Thyroid gland (tissue), 4 donors: Measurements from ENCODE around the gene OR2T1. TPM values are rescaled to one million over a fixed set of nuclear protein-coding genes. Genes with fewer than 3 reads are reported as not detected.

Source experiments
- DNase-seq, 2 donors: peaks; one replicate each; pipeline ENCODE4 v3.0.0-alpha.2; 2019
- H3K27ac ChIP-seq, 3 donors: fragments of 200-600 bp; sonication (generic); 1 replicate in 2 of 3; 2 replicates in 1 of 3; pipeline ENCODE4 v1.5.1; 2016 to 2019; ENCODE audit warnings: mild to moderate bottlenecking in 1 of 3, moderate library complexity in 1 of 3
- H3K27me3 ChIP-seq: fragments of 200-600 bp; sonication (generic); one replicate; pipeline ENCODE4 v1.5.1; 2019
- H3K36me3 ChIP-seq, 2 donors: fragments of 200-600 bp; sonication (generic); one replicate each; pipeline ENCODE4 v1.5.1; 2016 to 2019
- H3K4me1 ChIP-seq, 2 donors: fragments of 200-600 bp; sonication (generic); one replicate each; pipeline ENCODE4 v1.5.1; 2017 to 2019
- H3K4me3 ChIP-seq, 3 donors: fragments of 200-600 bp; sonication (generic); replicated peaks in 1 of 3; 1 replicate in 2 of 3; 2 replicates in 1 of 3; pipeline ENCODE4 v1.5.1; 2016; ENCODE audit warnings: mild to moderate bottlenecking in 1 of 3
- H3K9me3 ChIP-seq: fragments of 200-600 bp; sonication (generic); one replicate; pipeline ENCODE4 v1.5.1; 2017
- POLR2A ChIP-seq, 2 donors: fragments of 450-650 bp; IDR thresholded peaks; one replicate each; pipeline ENCODE4 v1.6.1; 2017; ENCODE audit warnings: antibody characterized with exemption in 2 of 2, mild to moderate bottlenecking in 2 of 2, moderate library complexity in 1 of 2
- WGBS, 2 donors: methylation state at CpG; one replicate each; pipeline ENCODE4 v1.1.5; 2017; 5-methylcytosine and 5-hydroxymethylcytosine counted together
- intact Hi-C: fragments of 100-400 bp; cut with DNase I; formaldehyde crosslinking; loops from one replicate; pipeline ENCODE4 v1.15.1; 2023
- total RNA-seq, 4 donors: library from RNA; depleted of rRNA; stranded (reverse); fragments of >200 nt; gene quantifications; one replicate each; pipeline ENCODE4 v1.2.3, GENCODE V29; 2016
- TF ChIP-seq, protein P1 (sequence below), 6 experiments: fragments of 200-600 bp in 3 of 6; fragments of 450-650 bp in 3 of 6; sonication (generic) in 3 of 6; IDR thresholded peaks; one replicate each; pipeline ENCODE4 v1.5.1; 2016 to 2019; ENCODE audit warnings: antibody characterized with exemption in 6 of 6, mild to moderate bottlenecking in 2 of 6, inconsistent platforms in 1 of 6, moderate library complexity in 1 of 6

Gene OR2T1
- total RNA-seq, 4 donors from 2014 or later, result not detected

- intact Hi-C loops, result no loop called here
- WGBS, 2 donors, result 43 to 51% methylated on average over 2 of the region's 2 CpGs
- Histone ChIP-seq H3K4me3 (no peak overlapping the region), H3K4me1 (no peaks in the 10 kb centered on the region), H3K36me3 (no peaks in the 10 kb centered on the region), H3K9me3 (no peaks in the 10 kb centered on the region), H3K27ac (no peak overlapping the region), H3K27me3 (no peaks in the 10 kb centered on the region)
- TF ChIP-seq POLR2A (IDR thresholded peaks at IDR 0.05), result no peak
- TF ChIP-seq, protein P1, sequence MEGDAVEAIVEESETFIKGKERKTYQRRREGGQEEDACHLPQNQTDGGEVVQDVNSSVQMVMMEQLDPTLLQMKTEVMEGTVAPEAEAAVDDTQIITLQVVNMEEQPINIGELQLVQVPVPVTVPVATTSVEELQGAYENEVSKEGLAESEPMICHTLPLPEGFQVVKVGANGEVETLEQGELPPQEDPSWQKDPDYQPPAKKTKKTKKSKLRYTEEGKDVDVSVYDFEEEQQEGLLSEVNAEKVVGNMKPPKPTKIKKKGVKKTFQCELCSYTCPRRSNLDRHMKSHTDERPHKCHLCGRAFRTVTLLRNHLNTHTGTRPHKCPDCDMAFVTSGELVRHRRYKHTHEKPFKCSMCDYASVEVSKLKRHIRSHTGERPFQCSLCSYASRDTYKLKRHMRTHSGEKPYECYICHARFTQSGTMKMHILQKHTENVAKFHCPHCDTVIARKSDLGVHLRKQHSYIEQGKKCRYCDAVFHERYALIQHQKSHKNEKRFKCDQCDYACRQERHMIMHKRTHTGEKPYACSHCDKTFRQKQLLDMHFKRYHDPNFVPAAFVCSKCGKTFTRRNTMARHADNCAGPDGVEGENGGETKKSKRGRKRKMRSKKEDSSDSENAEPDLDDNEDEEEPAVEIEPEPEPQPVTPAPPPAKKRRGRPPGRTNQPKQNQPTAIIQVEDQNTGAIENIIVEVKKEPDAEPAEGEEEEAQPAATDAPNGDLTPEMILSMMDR (IDR thresholded peaks at IDR 0.05), result no peak
- DNase-seq, result no peak
Observed at GRCh38 chr1:248393050-248393449, 9.8 kb upstream of the OR2T1 start.

DNA sequence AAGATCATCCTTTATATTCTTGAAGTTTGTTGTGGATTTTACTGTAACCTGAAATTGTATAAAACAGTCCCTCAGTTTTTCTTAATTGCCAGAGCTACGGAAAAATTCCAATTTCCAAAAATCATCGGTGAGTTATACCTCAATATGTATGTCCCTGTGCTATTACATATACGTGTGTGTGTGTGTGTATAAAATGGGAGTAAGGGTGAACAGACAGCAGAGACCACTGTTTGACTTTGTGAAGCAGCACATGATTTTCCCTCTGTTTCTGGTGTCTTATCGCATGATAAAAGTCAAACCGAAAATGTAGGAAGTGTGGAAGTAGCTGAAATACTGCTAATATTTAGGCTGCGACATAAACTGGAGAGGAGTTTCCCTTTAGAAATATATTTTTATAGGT is 1.2 kb downstream of the OR2T1 start:
- Histone ChIP-seq H3K27ac (no peak overlapping the region), H3K9me3 (no peaks in the 10 kb centered on the region), H3K4me3 (no peak overlapping the region), H3K36me3 (no peaks in the 10 kb centered on the region), H3K27me3 (no peaks in the 10 kb centered on the region), H3K4me1 (no peaks in the 10 kb centered on the region)
- TF ChIP-seq, protein P1 (IDR thresholded peaks at IDR 0.05), result no peak
- no peak for TF ChIP-seq POLR2A (IDR thresholded peaks at IDR 0.05)
- DNase-seq, result no peak
- intact Hi-C loops, result no loop called here
- WGBS, 2 donors, result 81 to 85% methylated on average over 6 of the region's 6 CpGs

DNA sequence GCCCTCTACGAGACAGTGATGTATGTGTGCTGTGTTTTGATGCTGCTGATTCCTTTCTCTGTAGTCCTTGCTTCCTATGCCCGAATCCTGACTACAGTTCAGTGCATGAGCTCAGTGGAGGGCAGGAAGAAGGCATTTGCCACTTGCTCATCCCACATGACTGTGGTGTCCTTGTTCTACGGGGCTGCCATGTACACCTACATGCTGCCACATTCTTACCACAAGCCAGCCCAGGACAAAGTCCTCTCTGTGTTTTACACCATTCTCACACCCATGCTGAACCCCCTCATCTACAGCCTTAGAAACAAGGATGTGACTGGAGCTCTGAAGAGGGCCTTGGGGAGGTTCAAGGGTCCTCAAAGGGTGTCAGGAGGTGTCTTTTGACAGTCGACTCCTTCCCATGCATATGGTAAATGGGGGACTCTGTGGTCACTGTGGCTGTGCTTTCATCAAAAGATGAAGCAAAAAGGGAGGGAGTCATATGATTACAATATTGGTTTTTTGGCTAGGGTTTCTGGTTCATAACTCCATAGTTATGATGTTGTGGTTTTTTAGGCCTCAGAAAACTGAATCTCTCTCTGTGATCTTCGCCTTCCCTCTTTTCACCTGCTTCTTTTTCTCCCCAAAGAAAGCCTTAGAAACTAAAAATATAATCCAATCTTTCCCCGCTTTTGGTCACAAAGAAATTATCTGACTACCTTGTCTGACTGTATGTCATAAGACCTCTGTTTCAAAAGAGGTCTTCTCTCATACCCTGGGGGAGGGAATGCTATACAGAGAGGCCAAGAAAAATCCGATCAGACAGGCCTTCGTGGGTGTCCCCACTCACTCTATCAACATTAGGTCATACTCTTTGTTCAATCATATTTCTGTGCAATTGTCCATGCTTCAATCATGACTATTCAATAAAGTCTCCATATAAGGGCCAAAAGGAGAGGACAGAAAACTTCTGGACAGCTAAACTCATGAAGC is 4.2 kb downstream of the OR2T1 start:
- Histone ChIP-seq H3K36me3 (no peaks in the 10 kb centered on the region), H3K4me3 (no peak overlapping the region), H3K4me1 (no peaks in the 10 kb centered on the region), H3K9me3 (no peaks in the 10 kb centered on the region), H3K27ac (no peak overlapping the region), H3K27me3 (no peaks in the 10 kb centered on the region)
- WGBS, 2 donors, result 74 to 77% methylated on average over 8 of the region's 8 CpGs
- DNase-seq, result no peak
- intact Hi-C loops, result no loop called here
- TF ChIP-seq POLR2A (IDR thresholded peaks at IDR 0.05), result no peak
- TF ChIP-seq, protein P1 (IDR thresholded peaks at IDR 0.05), result no peak

DNA sequence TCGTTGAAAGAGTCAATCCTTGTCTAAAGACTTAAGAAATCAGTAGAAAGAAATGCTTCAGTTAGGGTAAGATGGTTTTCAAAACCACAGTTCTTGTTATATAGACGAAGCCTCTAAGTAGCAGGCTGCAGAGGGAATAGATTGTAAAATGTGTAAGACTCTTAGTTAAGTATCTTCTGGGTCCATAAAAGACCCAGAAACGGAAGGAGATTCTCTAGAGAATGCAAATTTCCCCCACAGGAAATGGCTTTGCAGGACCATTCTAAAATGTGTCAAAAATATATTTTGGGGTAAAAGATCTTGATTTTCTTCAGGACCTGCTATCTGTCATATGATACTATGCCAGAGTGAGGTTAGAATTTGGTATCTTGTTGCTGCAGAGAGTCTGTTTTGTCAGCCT is 13.4 kb downstream of the OR2T1 start:
- H3K4me3 ChIP-seq, result no peak overlapping the region
- TF ChIP-seq, protein P1 (IDR thresholded peaks at IDR 0.05), result no peak
- TF ChIP-seq POLR2A (IDR thresholded peaks at IDR 0.05), result no peak
- H3K27me3 ChIP-seq, result no peaks in the 10 kb centered on the region
- H3K36me3 ChIP-seq, result no peaks in the 10 kb centered on the region
- intact Hi-C loops, result no loop called here
- no peak for DNase-seq
- no peaks in the 10 kb centered on the region for H3K4me1 ChIP-seq
- H3K27ac ChIP-seq, result no peak overlapping the region
- no peaks in the 10 kb centered on the region for H3K9me3 ChIP-seq
- WGBS, 2 donors, result 52 to 68% methylated on average over 3 of the region's 3 CpGs

DNA sequence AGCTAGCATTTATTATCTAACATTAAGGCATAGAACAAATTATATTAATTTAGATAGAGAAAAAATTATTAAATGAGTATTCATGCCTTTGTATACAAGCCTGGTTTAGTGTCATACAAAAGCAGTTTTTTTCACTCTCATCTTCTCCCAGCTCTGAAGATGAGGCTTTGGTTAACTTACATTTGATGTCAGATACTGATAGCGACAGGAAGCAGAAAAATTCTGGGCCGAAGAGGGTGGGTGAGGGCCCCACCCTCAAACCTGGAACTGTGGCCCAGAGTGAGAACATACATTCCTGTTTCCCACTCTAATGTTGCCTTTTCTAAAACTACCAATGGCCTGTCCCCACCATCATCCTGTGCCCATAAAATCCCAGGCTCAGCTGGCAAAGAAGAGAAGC is 15.0 kb downstream of the OR2T1 start:
- 67 to 74% methylated on average over 2 of the region's 2 CpGs for WGBS, 2 donors
- Histone ChIP-seq H3K4me3 (no peak overlapping the region), H3K27me3 (no peaks in the 10 kb centered on the region), H3K27ac (no peak overlapping the region), H3K36me3 (no peaks in the 10 kb centered on the region), H3K4me1 (no peaks in the 10 kb centered on the region), H3K9me3 (no peaks in the 10 kb centered on the region)
- intact Hi-C loops, result no loop called here
- no peak for TF ChIP-seq POLR2A (IDR thresholded peaks at IDR 0.05)
- DNase-seq, result no peak
